Neutrophil (primary cell): ENCODE results near the gene TMEM243.

Source experiments
- H3K27ac ChIP-seq: fragments of 200-600 bp; sonication (generic); 2 replicates; pipeline ENCODE4 v1.5.1; 2016; ENCODE audit warnings: mild to moderate bottlenecking, moderate library complexity
- H3K27me3 ChIP-seq: fragments of 200-600 bp; sonication (generic); 2 replicates; pipeline ENCODE4 v1.6.0; 2016; ENCODE audit warnings: mild to moderate bottlenecking
- H3K36me3 ChIP-seq: fragments of 200-600 bp; sonication (generic); 2 replicates; pipeline ENCODE4 v1.5.1; 2017
- H3K4me1 ChIP-seq, 2 experiments: fragments of 200-600 bp in 1 of 2; sonication (generic) in 1 of 2; 1 replicate in 1 of 2; 2 replicates in 1 of 2; pipeline versions ENCODE4 v1.5.1 to v1.6.1; 2013 to 2016; ENCODE audit warnings: low read depth in 1 of 2, low read length in 1 of 2, mild to moderate bottlenecking in 1 of 2, moderate library complexity in 1 of 2; ENCODE audit not compliant: control insufficient read depth in 1 of 2, insufficient read depth in 1 of 2
- H3K4me3 ChIP-seq, 2 experiments: fragments of 200-600 bp in 1 of 2; sonication (generic) in 1 of 2; 1 replicate in 1 of 2; 2 replicates in 1 of 2; pipeline ENCODE4 v1.5.1; 2013 to 2016; ENCODE audit warnings: low read depth in 1 of 2, low read length in 1 of 2, mild to moderate bottlenecking in 1 of 2, moderate library complexity in 1 of 2
- H3K9me3 ChIP-seq: fragments of 200-600 bp; sonication (generic); 2 replicates; pipeline ENCODE4 v1.5.1; 2016
- CTCF ChIP-seq: fragments of 200-600 bp; sonication (generic); IDR thresholded peaks from 2 replicates; pipeline ENCODE4 v1.5.1; 2016; ENCODE audit warnings: antibody characterized with exemption

Gene TMEM243

GRCh38 chr7:87220734-87221215, 1.2 kb upstream of the TMEM243 start:
- H3K4me1 ChIP-seq, result peaks cover 21 to 26% of the 10 kb centered on the region in 2 experiments
- no peak for TF ChIP-seq CTCF
- peaks cover 60% of the 10 kb centered on the region for H3K27me3 ChIP-seq

GRCh38 chr7:87220026-87220733, 648 bp upstream of the TMEM243 start:
- H3K27ac ChIP-seq, result peak overlapping the region; percentile 87
- no peaks in the 10 kb centered on the region for H3K36me3 ChIP-seq
- no peaks in the 10 kb centered on the region for H3K9me3 ChIP-seq
- H3K4me1 ChIP-seq, result peaks cover 21 to 26% of the 10 kb centered on the region in 2 experiments
- TF ChIP-seq CTCF, result no peak
- peaks cover 54% of the 10 kb centered on the region for H3K27me3 ChIP-seq
- peak overlapping the region; percentile 83 to 88 for H3K4me3 ChIP-seq

More at GRCh38 chr7:87220734-87221215, 1.2 kb upstream of the TMEM243 start:
- Histone ChIP-seq H3K36me3 (no peaks in the 10 kb centered on the region), H3K9me3 (no peaks in the 10 kb centered on the region), H3K27ac (no peak overlapping the region), H3K4me3 (peak overlapping the region; percentile 83 to 88)

GRCh38 chr7:87218796-87219544, 562 bp downstream of the TMEM243 start:
- peak overlapping the region; percentile 83 to 88 for H3K4me3 ChIP-seq
- no peaks in the 10 kb centered on the region for H3K9me3 ChIP-seq
- peaks cover 42% of the 10 kb centered on the region for H3K27me3 ChIP-seq
- no peak for TF ChIP-seq CTCF
- H3K36me3 ChIP-seq, result no peaks in the 10 kb centered on the region
- peak overlapping the region; percentile 87 for H3K27ac ChIP-seq
- H3K4me1 ChIP-seq, result peaks cover 21 to 26% of the 10 kb centered on the region in 2 experiments

DNA sequence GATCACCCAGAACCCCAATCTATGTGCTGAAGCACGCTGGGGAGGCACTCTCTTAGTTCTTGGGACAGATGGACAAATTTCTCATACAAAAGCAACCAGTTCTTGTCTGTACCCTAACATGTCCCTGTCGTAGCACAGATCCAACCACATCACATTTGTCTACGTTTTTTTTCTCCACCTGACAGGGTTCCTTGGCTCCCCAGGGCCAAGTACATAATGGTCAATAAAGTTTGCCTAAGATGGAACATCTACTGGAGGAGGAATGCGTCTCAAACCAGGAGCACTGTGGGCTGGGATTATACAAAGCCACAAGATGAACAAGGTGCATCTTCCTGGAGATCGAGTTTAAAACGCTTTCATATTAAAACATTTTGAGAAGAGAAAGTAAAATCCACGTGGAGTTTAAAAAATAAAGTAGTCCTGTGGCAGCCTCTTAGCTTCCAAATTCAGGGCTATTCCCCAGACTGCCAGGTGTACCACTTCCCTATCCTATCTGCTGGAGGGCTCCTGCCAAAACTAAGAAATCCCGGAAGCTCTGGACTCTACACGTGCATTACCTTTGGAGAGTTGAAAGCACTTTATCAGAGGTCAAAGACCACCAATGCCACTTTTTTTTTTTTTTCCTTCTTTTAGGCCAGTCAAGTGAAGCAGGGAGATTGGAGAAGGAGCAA, 1.4 kb downstream of the TMEM243 start:
- no peaks in the 10 kb centered on the region for H3K9me3 ChIP-seq
- TF ChIP-seq CTCF, result no peak
- H3K27me3 ChIP-seq, result peaks cover 34% of the 10 kb centered on the region
- no peaks in the 10 kb centered on the region for H3K36me3 ChIP-seq
- H3K4me3 ChIP-seq, result peak overlapping the region; percentile 83 to 88
- no peak overlapping the region for H3K27ac ChIP-seq
- peaks cover 21 to 26% of the 10 kb centered on the region in 2 experiments for H3K4me1 ChIP-seq

- H3K4me3 ChIP-seq, result no peak overlapping the region
Measured at GRCh38 chr7:87216701-87217508, 2.6 kb downstream of the TMEM243 start.

More at GRCh38 chr7:87216701-87217508, 2.6 kb downstream of the TMEM243 start:
- H3K9me3 ChIP-seq, result no peaks in the 10 kb centered on the region
- peaks cover 28 to 30% of the 10 kb centered on the region in 2 experiments for H3K4me1 ChIP-seq
- no peak for TF ChIP-seq CTCF
- H3K36me3 ChIP-seq, result no peaks in the 10 kb centered on the region
- no peak overlapping the region for H3K27ac ChIP-seq
- peaks cover 22% of the 10 kb centered on the region for H3K27me3 ChIP-seq
